ENCODE data around the gene PIGZ. TPM values are rescaled to one million over a fixed set of nuclear protein-coding genes. Genes with fewer than 3 reads are reported as not detected.

Gene PIGZ
- total RNA-seq, 1 donor from 2014 or later: 5.0 TPM

- DNase-seq: no peak
These were observed 53.8 kb downstream of the PIGZ start for GRCh38 chr3:196914866-196915265.

- no peak for DNase-seq
These were observed 64.9 kb downstream of the PIGZ start for GRCh38 chr3:196903740-196904139.

- DNase-seq: no peak
These were observed 66.3 kb downstream of the PIGZ start for GRCh38 chr3:196902296-196902695.

- no peak for DNase-seq
These were observed 66.9 kb downstream of the PIGZ start for GRCh38 chr3:196901768-196902167.

Other genes starting within 250 kb of the PIGZ start
- 54.4 TPM for gene PAK2, start 229.0 kb downstream of the PIGZ start, total RNA-seq
- 86.3 TPM for gene SENP5, start 100.9 kb downstream of the PIGZ start, total RNA-seq
- gene NCBP2, start 26.3 kb downstream of the PIGZ start, total RNA-seq: 80.8 TPM
- 1.7 TPM for gene MELTF, start 61.0 kb upstream of the PIGZ start, total RNA-seq

All from occipital lobe (tissue), 2 donors.